ENCODE measurements around the gene PABPN1L. TPM values are rescaled to one million over a fixed set of nuclear protein-coding genes. Genes with fewer than 3 reads are reported as not detected.

The PABPN1L gene
- total and polyA plus RNA-seq, 9 of the 15 experiments (the other 6 are each of a cell fraction or from before 2014, with no cell fraction given): 0.11 to 0.32 TPM; not detected in 7

- intact Hi-C loops (cut with micrococcal nuclease): no loop called here
- CTCF ChIA-PET (ENCODE audit: low intra/inter-chr PET ratio): no interaction called here
- FAIRE-seq (no peak), DNase-seq (ENCODE audit: extremely low read depth in 1 of 4, low spot score in 3 of 4) (no peak), ATAC-seq (no peak)
- no peak overlapping the region for H2AFZ ChIP-seq (ENCODE audit: low read depth, low read length)
- H4K20me1 ChIP-seq (replicated peaks; ENCODE audit: control insufficient read depth, insufficient read depth, low read length): no peaks in the 10 kb centered on the region; the same call in 1 of the 2 replicates
- 86% methylated on average over 4 of the region's 12 CpGs for WGBS (ENCODE audit: insufficient coverage, low coverage, missing lambda C conversion rate)
- H3K27me3 ChIP-seq (ENCODE audit: control insufficient read depth in 2 of 2, insufficient read depth in 2 of 2, low read length in 2 of 2): no peaks in the 10 kb centered on the region
- TF ChIP-seq ZNF79 (CRISPR knock-in tag; IDR thresholded peaks at IDR 0.05; ENCODE audit: low read depth): no peak
- no peak for TF ChIP-seq MYBL2 (IDR thresholded peaks at IDR 0.05; ENCODE audit: low read depth)
- TF ChIP-seq MYBL2 (CRISPR knock-in tag; IDR thresholded peaks at IDR 0.05; ENCODE audit: borderline replicate concordance): no peak
- TF ChIP-seq REST (IDR thresholded peaks at IDR 0.05; ENCODE audit: borderline replicate concordance): no peak
- TF ChIP-seq REST (CRISPR knock-in tag; IDR thresholded peaks at IDR 0.05; ENCODE audit: low read depth): no peak
- TF ChIP-seq POLR2G (IDR thresholded peaks at IDR 0.05; ENCODE audit: low read depth, low read length): 0 out of 2 replicates have a peak, but pooled peaks have one; percentile 7
- no peak for TF ChIP-seq TAF7 (tag; IDR thresholded peaks at IDR 0.05)
- no peak overlapping the region for H3K9ac ChIP-seq (ENCODE audit: insufficient read depth in 1 of 2, low read depth in 2 of 2, low read length in 2 of 2)
- in situ Hi-C loops (cut with MboI): no loop called here
- BruUV-seq (replicated peaks): no TSS peak
- H3K27ac ChIP-seq (ENCODE audit: extremely low read depth, low read depth, low read length): no peak overlapping the region
- no peak overlapping the region for H3K4me3 ChIP-seq
- POLR2A ChIA-PET: interaction anchor here (0.7 kb wide), 1 partner anchor 322 kb away, joined by 3 read pairs; no protein-coding TSS in a partner anchor
- H3K36me3 ChIP-seq (ENCODE audit: control insufficient read depth, insufficient read depth, low read length): no peaks in the 10 kb centered on the region
- no peaks in the 10 kb centered on the region for H3K79me2 ChIP-seq (ENCODE audit: control insufficient read depth, insufficient read depth, low read length)
- peaks cover 0 to 53% of the 10 kb centered on the region in 2 experiments; a peak in 2 of 5 replicates for H3K4me1 ChIP-seq (replicated peaks in 1 of 2; ENCODE audit: control insufficient read depth in 2 of 2, insufficient read depth in 2 of 2, low read length in 2 of 2)
- no peak overlapping the region for H3K4me2 ChIP-seq (ENCODE audit: insufficient read depth, low read length)
- H3K9me1 ChIP-seq (ENCODE audit: control insufficient read depth, insufficient read depth, low read length): no peaks in the 10 kb centered on the region
- H3K9me3 ChIP-seq (replicated peaks; ENCODE audit: control insufficient read depth, insufficient read depth, low read depth, low read length): no peaks in the 10 kb centered on the region
Measured at GRCh38 chr16:88825146-88825545, 41.3 kb downstream of the PABPN1L start.

Data from K562 (cell line).